ENCODE data around the gene KRT76. TPM values are rescaled to one million over a fixed set of nuclear protein-coding genes. Genes with fewer than 3 reads are reported as not detected.

KRT76 gene
- polyA plus RNA-seq, 1 donor (not counting 4 experiments of a cell fraction or from before 2014, with no cell fraction given) = not detected

DNA sequence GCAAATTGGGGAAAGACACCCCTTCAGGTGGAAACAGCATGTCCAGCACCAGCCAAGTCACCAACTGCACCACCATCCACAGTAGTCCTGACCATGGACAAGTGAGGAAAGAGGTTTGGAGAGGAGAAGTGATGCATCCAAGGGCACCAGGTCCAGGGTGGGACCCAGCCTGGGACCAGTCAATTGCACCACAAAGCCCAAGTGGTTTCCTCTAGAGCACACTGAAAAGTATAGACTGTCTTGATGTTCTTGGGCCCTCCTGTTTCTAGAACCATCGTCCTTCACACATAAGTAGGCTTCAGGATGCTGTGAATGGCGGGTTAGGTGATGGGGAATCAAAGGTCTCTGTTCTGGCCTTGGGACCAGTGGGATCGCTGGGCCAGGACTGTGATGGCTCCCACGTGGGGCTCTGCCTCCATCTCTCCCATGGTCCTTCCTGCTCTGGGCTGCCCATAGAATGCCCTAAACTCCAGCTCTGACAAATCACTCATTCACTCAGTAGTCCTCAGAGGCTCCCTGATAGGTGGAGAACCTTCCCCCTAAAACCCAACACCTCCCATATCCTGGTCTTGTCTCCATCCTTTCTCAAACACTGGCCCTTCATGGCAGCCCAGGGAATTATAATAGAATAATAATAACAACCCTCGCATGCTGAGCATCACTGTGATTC is 47.7 kb upstream of the KRT76 start:
- no peak for DNase-seq (ENCODE audit: low read depth, low spot score)
- TF ChIP-seq, protein P1, sequence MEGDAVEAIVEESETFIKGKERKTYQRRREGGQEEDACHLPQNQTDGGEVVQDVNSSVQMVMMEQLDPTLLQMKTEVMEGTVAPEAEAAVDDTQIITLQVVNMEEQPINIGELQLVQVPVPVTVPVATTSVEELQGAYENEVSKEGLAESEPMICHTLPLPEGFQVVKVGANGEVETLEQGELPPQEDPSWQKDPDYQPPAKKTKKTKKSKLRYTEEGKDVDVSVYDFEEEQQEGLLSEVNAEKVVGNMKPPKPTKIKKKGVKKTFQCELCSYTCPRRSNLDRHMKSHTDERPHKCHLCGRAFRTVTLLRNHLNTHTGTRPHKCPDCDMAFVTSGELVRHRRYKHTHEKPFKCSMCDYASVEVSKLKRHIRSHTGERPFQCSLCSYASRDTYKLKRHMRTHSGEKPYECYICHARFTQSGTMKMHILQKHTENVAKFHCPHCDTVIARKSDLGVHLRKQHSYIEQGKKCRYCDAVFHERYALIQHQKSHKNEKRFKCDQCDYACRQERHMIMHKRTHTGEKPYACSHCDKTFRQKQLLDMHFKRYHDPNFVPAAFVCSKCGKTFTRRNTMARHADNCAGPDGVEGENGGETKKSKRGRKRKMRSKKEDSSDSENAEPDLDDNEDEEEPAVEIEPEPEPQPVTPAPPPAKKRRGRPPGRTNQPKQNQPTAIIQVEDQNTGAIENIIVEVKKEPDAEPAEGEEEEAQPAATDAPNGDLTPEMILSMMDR (optimal IDR thresholded peaks at IDR 0.05 in 1 of 3, IDR thresholded peaks at IDR 0.05 in 1 of 3, conservative IDR thresholded peaks at IDR 0.05 in 1 of 3; ENCODE audit: extremely low read depth in 1 of 3, insufficient read depth in 2 of 3, low read length in 3 of 3) = no peak
- no peak for TF ChIP-seq EZH2 (IDR thresholded peaks at IDR 0.05; ENCODE audit: low read length)
- H3K9me3 ChIP-seq (ENCODE audit: control insufficient read depth, low read depth, low read length) = no peaks in the 10 kb centered on the region
- no peaks in the 10 kb centered on the region for H3K4me1 ChIP-seq (ENCODE audit: control insufficient read depth, extremely low read depth, insufficient read depth, low read length)
- H3K4me2 ChIP-seq (ENCODE audit: control insufficient read depth, extremely low read depth, insufficient read depth, low read depth, low read length) = no peak overlapping the region
- H3K27ac ChIP-seq (ENCODE audit: control insufficient read depth, insufficient read depth, low read length) = no peak overlapping the region
- H3K27me3 ChIP-seq (ENCODE audit: control insufficient read depth, extremely low read depth, insufficient read depth, low read length) = peaks cover 13% of the 10 kb centered on the region
- peaks cover 4% of the 10 kb centered on the region for H4K20me1 ChIP-seq (ENCODE audit: control insufficient read depth, extremely low read depth, insufficient read depth, low read length)
- no peak for FAIRE-seq
- no peak overlapping the region for H2AFZ ChIP-seq (ENCODE audit: control insufficient read depth, low read length)
- no peaks in the 10 kb centered on the region for H3K9me1 ChIP-seq (ENCODE audit: control insufficient read depth, extremely low read depth, insufficient read depth, low read length)
- no peaks in the 10 kb centered on the region for H3K79me2 ChIP-seq (ENCODE audit: control insufficient read depth, insufficient read depth, low read length)
- H3K9ac ChIP-seq (ENCODE audit: control insufficient read depth, extremely low read depth, insufficient read depth, low read length) = no peak overlapping the region
- dilution Hi-C loops (cut with MboI; ENCODE audit: extremely low pct_ligation_motif_present, low sequenced_read_pairs) = no loop called here
- H3K36me3 ChIP-seq (ENCODE audit: control insufficient read depth in 2 of 2, extremely low read depth in 1 of 2, insufficient read depth in 2 of 2, low read length in 2 of 2) = no peaks in the 10 kb centered on the region
- H3K4me3 ChIP-seq (ENCODE audit: control insufficient read depth in 2 of 3, extremely low read depth in 1 of 3, insufficient read depth in 2 of 3, low read depth in 1 of 3, low read length in 3 of 3) = no peak overlapping the region

DNA sequence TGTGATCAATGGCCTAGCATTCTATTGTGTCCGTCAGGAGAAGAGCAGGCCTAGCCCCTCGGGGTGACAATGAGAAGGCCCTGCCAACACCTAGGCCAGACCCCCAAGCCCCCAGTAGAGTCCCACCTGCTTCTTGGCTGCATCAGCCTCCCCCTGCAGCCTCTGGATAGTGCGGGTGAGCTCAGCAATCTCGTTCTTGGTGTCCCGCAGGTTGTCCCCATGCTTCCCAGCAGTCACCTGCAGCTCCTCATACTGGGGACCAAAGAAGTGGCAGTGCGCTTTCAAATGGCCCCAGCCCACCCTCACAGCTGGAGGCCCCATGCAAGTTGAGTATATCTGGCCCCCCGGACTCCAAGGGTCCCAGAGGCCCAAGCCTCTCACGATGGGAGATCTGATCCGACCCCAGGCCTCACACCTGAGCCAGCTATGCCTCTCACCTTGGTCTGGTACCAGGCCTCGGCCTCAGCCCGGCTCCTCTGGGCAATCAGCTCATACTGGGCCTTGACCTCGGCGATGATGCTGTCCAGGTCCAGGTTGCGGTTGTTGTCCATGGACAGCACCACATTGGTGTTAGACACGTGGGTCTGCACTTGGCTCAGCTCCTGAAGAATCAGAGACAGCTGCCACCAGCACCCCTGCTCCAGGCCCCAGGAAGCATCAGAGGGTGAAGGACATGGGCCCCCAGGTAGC is 46.8 kb upstream of the KRT76 start:
- dilution Hi-C loops (cut with MboI; ENCODE audit: extremely low pct_ligation_motif_present, low sequenced_read_pairs) = no loop called here
- no peaks in the 10 kb centered on the region for H3K9me3 ChIP-seq (ENCODE audit: control insufficient read depth, low read depth, low read length)
- H3K79me2 ChIP-seq (ENCODE audit: control insufficient read depth, insufficient read depth, low read length) = no peaks in the 10 kb centered on the region
- DNase-seq (ENCODE audit: low read depth, low spot score) = no peak
- H3K27me3 ChIP-seq (ENCODE audit: control insufficient read depth, extremely low read depth, insufficient read depth, low read length) = peaks cover 17% of the 10 kb centered on the region
- no peak overlapping the region for H2AFZ ChIP-seq (ENCODE audit: control insufficient read depth, low read length)
- no peak overlapping the region for H3K4me3 ChIP-seq (ENCODE audit: control insufficient read depth in 2 of 3, extremely low read depth in 1 of 3, insufficient read depth in 2 of 3, low read depth in 1 of 3, low read length in 3 of 3)
- H4K20me1 ChIP-seq (ENCODE audit: control insufficient read depth, extremely low read depth, insufficient read depth, low read length) = peaks cover 4% of the 10 kb centered on the region
- FAIRE-seq = no peak
- no peaks in the 10 kb centered on the region for H3K4me1 ChIP-seq (ENCODE audit: control insufficient read depth, extremely low read depth, insufficient read depth, low read length)
- H3K4me2 ChIP-seq (ENCODE audit: control insufficient read depth, extremely low read depth, insufficient read depth, low read depth, low read length) = no peak overlapping the region
- no peaks in the 10 kb centered on the region for H3K9me1 ChIP-seq (ENCODE audit: control insufficient read depth, extremely low read depth, insufficient read depth, low read length)
- TF ChIP-seq EZH2 (IDR thresholded peaks at IDR 0.05; ENCODE audit: low read length) = no peak
- TF ChIP-seq, protein P1 (optimal IDR thresholded peaks at IDR 0.05 in 1 of 3, IDR thresholded peaks at IDR 0.05 in 1 of 3, conservative IDR thresholded peaks at IDR 0.05 in 1 of 3; ENCODE audit: extremely low read depth in 1 of 3, insufficient read depth in 2 of 3, low read length in 3 of 3) = no peak
- H3K9ac ChIP-seq (ENCODE audit: control insufficient read depth, extremely low read depth, insufficient read depth, low read length) = no peak overlapping the region
- H3K27ac ChIP-seq (ENCODE audit: control insufficient read depth, insufficient read depth, low read length) = no peak overlapping the region
- H3K36me3 ChIP-seq (ENCODE audit: control insufficient read depth in 2 of 2, extremely low read depth in 1 of 2, insufficient read depth in 2 of 2, low read length in 2 of 2) = no peaks in the 10 kb centered on the region
